Stimulated activated CD4-positive, alpha-beta T cell treated with anti-CD3 and anti-CD28 coated beads, Interleukin-2, amount 100 ng/mL, for 24 hours (primary cell): ENCODE measurements around the gene C1orf226.

ENCODE experiments used
- DNase-seq, 2 donors: peaks; one replicate each; pipeline ENCODE4 v3.0.0-alpha.2; 2020

The C1orf226 gene

DNA sequence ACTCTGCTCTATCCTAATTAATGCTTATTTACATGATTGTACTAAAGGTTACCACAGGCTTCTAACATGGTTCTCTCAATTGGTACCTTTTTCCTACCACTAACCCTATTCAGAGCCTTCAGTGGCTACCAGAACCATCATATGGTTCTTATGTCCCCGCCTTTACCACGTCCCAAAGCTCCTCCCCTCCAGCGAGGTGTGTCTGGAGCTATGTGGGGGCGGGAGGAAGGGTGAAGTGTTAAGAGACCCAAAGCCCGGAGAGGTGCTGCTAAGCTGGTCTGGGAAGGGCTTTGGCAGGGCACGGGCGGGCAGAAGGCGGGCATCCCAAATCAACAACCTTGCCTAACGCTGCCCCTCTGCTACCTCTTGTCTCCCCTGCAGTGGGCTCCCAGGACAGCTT lies 14.9 kb upstream of the C1orf226 start:
- no peak for DNase-seq

DNA sequence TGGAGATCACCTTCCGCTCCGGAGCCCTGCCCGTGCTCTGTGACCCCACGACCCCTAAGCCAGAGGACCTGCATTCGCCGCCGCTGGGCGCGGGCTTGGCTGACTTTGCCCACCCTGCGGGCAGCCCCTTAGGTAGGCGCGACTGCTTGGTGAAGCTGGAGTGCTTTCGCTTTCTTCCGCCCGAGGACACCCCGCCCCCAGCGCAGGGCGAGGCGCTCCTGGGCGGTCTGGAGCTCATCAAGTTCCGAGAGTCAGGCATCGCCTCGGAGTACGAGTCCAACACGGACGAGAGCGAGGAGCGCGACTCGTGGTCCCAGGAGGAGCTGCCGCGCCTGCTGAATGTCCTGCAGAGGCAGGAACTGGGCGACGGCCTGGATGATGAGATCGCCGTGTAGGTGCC lies 14.5 kb upstream of the C1orf226 start:
- DNase-seq: no peak

DNA sequence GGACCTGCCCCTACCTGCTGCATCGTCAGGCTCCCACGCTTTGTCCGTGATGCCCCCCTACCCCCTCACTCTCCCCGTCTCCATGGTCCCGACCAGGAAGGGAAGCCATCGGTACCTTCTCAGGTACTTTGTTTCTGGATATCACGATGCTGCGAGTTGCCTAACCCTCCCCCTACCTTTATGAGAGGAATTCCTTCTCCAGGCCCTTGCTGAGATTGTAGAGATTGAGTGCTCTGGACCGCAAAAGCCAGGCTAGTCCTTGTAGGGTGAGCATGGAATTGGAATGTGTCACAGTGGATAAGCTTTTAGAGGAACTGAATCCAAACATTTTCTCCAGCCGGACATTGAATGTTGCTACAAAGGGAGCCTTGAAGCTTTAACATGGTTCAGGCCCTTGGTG lies 13.8 kb upstream of the C1orf226 start:
- DNase-seq: no peak

DNA sequence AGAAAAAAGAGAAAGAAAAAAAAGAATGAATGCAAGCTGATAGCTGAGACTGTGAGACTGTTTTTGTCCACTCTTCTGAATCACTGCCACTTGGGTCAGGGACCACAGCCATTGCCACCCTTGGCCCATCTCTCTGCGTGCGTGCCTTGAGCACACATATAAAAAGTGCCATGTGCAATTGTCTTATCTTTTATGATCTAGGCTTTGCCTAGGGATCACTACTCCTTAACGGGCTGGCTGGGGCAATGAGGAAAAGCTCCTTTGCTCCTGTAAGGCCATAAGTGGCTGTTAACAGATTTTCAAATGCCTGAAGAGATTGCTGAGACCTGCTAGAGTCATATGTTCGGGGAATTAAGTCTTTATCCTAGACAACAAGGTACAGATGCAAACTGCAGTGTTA lies 13.1 kb upstream of the C1orf226 start:
- DNase-seq: no peak

DNA sequence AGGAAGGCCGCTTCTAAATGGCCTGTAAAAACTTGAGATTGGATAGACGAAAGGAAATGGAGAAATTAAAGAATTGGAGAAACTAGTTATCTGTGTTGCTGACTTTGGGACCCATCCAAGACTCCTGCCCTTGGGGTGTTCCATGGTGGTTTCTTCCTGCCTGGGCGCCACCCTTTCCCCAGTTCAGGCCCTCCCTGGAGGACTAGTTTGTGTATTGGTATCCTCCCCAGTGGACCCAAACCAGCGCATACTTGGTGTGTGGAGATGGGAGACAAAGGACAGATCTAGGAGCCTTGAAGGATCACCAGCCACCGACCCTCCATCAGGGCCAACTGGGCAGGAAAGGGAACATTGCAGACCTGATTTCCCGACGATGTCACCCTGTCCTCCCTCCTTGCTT lies 12.0 kb upstream of the C1orf226 start:
- DNase-seq: no peak

DNA sequence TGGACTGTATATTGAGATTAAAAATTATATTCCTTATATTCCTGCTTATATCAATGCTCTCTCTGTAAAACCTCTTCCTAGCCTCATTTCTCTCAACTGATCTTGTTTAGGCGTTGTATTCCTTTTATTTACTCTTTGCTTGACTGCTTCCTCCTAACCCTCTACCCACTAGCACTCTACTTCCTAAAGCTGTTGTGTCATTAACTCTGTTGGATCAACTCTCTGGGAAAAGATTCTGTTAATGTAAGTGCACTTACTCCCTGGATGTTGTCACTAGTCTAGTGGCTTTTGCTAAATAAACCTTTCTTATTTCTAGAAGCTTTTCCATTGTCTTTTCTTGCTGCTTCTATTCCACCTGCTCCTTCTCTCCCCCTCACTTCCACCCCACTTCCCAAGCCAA lies 11.4 kb upstream of the C1orf226 start:
- DNase-seq: no peak

DNA sequence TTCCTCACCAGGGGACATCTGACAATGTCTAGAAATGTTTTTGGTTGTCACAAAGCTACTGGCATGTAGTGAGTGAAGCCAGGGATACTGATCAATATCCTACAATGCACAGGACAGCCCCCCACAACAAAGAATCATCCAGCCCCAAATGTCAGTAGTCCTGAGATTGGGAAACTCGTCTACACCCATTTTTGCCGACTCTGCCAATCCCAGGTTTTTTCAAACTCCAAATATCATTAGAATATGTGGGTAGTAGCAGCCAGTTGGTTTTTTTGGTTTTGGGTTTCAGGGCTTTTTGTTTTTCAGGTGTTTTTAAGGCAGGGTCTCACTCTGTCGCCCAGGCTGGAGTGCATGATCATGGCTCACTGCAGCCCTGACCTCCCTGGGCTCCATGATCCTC lies 10.8 kb upstream of the C1orf226 start:
- no peak for DNase-seq

DNA sequence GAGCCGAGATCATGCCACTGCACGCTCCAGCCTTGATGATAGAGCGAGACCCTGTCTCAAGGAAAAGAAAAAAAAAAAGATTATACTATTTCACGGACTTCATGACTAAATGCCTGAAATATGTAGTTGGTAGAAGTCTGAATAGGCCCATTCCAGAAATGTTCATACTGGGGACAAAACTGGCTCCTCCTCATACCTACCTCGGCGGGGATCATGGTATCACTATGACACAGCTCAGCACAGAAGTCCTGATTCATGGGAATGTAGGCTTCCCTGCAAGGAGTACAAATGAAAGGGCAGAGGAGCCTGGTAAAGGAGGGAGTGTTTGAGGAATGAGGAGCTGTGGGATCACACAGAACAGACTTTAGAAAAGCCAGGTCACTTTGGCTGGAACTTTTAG lies 9.9 kb upstream of the C1orf226 start:
- no peak for DNase-seq

DNA sequence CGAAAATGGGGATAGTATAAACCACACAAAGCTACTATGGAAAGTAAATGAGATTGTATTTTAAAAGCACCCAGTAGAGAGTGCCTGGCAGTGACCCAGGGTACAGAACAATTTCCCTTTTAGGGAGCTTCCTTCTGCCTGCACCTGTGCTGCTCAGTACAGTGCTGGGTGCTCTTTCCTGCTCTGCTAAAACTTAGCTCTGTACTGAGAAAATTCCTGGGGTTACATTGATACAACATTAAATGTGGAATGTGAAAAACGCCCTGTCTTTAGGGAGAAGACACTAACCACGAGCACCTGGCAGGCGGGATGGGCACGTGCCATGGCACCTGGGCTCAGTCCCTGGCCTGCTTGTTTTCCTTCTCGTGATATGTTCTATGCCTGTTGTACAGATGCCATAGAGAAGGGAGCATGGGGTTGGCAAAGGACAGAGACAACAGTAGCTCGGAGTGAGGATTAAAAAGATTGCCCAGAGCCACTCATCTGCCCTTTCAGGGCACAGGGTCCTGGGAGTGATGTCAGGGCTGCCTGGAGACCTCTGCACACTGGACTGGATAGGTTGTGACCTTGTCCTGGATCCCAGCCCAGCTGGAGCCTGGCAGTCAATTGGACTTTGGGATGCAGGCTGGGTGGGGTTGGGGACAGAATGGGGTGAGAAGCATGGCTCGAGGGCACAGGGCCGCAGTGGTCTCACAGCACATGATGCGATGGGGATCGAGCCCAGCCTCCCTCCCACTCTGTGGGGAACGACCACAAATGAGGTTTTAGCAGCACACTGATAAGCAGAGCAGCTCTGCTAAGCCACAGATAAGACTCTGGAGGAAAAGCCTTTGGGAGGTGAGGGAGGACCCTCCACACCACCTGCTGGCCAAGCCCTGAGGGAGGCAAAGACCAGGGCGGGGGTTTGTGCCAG lies 9.1 kb upstream of the C1orf226 start:
- DNase-seq: no peak

DNA sequence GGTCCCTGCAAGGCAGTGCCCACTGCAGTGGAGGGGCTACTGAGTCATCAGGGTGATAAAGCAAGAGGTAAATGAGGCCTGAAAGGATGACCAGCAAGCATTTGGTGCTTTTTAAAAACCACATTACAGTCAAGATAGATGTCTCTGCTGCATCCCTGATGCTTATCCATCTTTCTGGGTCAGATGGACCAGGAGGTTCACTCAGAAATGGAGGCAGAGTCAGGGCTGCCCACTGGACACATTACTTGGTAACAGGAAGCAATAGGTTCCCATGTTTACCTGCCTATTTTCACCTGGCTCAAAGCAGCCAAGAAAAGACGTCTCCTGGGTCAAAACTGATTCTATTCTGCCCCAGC lies 8.5 kb upstream of the C1orf226 start:
- no peak for DNase-seq

DNA sequence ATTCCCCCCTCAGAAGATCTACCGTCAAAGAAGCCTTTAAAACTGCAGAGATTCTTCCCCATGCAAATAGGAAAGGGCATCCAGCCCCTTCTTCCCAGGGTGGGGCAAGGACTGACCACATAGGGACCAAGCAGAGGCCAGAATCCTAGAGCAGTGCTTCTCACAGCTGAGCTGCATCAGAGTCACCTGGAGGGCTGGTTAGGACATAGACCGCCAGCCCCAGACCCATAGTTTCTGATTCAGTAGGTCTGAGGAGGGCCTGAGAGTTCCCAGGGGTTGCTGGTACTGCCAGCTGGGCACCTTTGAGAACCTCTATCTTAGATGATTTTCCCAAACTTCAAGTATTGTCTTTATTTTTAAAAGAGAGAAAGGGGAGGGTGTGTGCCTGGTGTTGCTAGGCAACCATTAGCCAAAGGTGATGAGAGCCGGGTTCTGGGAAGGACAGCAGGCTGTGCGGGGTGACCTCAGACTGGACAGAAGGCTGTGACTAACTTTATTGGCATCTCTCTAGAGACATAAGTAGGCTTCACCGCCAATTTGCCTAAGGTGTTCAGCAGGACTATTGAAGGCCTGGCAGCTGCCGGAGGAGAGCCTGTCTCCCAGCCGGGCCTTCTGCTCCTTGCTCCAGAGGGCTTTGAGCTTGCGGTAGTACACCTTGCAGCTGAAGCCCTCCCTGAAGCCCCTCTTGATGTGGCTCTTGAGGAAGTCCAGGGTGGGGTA lies 7.8 kb upstream of the C1orf226 start:
- DNase-seq: no peak

DNA sequence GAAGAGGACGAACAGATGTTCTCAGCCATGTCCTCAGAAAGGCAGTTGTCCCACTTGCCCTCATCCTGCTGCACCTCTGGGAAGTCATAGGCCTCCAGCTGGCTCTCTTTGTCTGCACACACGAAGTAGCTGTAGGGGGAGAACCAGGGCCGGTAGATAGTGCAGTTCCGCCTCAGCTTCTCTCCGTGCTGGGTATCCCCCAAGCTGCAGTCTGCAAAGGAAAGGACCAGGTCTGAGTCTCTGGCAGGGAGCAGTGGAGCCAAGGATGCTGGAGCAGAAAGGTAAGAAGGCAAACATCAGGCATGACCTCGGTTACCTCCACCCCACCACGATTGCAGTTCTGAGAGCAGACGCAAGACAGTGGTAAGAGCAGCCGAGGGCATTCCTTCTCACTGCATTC lies 7.1 kb upstream of the C1orf226 start:
- no peak for DNase-seq

DNA sequence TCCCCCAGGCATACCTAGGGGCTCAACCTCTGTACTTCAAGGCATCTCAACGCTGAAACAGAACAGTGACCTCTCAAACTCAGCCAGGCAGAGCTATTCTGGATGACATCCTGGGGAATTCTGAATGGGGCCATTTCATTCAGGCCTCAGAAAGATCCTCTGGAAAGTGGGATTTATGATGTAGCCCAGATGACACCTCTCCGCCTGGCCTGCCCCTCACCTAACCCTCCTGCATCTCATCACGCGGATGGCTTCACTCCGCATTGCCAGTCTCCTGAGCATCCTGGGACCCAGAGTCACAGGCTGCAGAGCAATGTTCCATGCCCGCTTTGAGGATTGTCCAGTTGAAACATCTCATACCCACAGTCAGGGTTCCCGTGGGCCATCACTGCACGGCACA lies 6.1 kb upstream of the C1orf226 start:
- no peak for DNase-seq

DNA sequence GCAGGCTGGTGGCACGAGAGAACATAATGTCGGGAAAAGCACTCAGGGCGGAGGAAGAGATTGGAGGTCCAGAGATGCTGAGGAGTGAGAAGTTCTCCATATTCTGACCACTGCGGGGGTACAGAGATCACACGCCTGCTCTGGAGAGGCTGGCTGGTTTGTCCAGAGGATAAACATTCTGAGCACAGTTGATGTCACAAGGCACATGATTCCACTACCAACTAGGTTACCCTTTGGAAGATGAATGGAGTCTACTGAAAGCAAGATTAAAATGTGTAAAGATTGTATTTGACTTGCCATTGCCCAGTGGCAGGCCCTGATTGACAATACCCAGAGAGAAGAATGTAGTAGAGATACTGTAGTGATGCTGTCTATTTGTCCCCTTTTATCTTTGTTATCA lies 4.8 kb upstream of the C1orf226 start, which contains the start of gene SPATA46:
Gene SPATA46, minus strand, starts transcription at position 164 of the 400 bp plus-strand sequence. Its CDS starts 64 bp downstream, at position 100.
- no peak for DNase-seq

DNA sequence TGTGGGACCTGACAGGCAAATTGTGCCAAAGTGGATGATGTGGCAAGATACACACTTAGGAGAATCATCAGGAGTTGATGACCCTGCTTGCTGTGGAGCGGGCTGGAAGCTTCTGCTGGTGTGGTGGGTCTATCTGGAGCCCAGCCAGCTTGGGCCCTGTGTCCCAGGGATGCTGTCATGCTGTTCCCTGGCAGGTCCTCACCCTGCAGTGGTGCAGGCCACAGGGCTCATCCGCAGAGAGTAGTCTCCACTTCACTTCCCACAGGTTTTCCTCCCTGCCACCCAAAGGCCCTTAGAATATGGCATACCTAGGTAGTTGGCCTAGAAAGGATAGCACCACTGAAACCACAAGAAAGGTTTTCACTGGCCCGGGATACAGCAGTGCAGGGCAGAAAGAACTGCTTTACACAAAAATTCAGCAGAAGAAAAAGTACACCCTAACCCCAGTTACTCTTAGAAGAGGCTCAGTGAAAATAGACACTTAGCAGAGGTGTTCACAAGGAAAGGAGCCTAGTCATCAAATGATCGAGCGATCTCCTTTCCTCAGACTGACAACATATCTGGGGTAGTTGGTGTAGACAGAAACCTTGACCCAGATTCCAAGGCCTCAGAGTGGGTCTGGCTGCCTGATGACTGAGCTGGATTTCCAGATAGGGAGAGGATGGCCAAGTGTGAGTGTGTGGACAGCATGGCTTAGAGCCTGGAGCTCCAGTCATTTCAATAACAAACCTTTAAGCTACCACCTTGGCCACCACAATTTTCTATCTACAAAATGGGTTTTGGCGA lies 1.3 kb upstream of the C1orf226 start:
- no peak for DNase-seq

DNA sequence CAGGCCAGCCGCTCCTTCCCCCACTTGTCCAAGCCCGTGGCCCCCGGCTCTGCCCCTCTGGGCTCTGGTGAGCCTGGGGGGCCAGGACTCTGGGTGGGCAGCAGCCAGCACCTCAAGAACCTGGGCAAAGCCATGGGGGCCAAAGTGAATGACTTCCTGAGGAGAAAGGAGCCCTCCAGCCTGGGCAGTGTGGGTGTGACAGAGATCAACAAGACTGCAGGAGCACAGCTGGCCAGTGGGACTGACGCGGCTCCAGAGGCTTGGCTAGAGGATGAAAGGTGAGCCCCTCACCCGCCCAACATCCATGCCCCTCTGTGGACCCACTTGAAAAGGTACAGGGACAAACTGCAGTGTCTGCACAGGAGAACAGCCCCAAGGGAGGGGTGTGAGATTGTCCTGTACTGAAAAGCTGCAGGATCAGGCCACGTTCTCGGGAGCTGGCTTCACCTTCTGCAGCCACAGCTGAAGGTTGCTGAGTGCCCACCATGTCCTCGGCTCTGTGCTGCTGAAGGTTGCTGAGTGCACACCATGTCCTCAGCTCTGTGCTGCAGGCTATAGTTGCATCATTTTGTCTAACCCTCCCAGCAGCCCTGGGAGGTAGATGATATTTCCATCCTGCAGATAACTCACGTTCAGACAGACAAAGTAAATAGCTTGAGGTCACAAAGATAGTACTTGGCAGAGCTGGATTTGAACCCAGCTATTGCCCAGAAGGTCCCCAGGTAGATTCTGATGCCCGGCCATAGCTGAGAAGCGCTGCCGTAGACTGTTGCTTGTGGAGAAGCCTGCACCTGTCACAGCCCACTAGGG lies 618 bp downstream of the C1orf226 start:
- DNase-seq: no peak

DNA sequence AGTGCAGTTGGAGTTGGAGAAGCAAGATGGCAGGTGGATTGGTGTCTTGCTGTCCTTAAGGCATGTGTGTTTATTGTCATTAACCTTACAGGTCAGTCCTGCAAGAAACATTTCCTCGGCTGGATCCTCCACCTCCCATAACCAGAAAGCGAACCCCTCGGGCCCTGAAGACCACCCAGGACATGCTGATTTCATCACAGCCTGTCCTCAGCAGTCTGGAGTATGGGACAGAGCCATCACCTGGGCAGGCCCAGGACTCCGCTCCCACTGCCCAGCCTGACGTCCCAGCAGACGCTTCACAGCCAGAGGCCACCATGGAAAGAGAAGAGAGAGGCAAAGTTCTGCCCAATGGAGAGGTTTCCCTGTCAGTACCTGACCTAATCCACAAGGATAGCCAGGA lies 1.6 kb downstream of the C1orf226 start:
- DNase-seq: no peak

DNA sequence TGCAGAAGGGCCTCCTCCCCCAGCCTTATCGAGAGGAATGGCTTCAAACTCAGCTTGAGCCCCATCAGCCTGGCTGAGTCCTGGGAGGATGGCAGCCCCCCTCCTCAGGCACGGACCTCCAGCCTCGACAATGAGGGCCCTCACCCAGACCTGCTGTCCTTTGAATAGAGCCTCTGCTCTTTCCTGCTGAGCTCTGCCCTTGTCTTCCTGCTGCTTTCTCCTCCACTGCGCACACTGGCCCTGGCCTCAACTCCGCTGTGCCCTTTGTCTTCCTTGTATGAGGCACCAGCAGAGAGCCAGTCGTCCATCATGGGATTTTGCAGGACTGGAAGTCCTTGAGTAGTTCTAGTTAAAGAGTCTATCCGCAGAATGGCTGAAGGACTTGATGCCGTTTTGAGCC lies 2.0 kb downstream of the C1orf226 start:
- no peak for DNase-seq

DNA sequence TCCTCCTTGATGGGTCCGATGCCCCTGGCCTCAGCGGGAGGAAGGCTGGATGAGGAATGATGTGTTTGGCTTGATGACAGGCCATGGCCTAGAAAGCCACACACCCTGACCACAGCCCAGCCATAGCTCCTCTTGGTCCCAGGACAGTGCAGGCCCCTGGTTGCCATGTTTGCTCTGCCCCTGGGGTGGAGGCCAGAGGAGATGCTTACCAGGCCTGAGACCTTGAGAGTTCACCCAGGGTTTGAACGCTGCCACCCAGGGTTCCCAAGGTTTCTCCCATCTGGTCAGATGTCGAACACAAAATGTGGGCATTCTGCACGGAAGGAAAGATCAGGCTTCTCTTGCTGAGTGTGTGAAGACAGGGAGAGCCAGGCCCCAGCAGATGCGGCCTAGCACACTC lies 2.6 kb downstream of the C1orf226 start:
- DNase-seq: no peak

DNA sequence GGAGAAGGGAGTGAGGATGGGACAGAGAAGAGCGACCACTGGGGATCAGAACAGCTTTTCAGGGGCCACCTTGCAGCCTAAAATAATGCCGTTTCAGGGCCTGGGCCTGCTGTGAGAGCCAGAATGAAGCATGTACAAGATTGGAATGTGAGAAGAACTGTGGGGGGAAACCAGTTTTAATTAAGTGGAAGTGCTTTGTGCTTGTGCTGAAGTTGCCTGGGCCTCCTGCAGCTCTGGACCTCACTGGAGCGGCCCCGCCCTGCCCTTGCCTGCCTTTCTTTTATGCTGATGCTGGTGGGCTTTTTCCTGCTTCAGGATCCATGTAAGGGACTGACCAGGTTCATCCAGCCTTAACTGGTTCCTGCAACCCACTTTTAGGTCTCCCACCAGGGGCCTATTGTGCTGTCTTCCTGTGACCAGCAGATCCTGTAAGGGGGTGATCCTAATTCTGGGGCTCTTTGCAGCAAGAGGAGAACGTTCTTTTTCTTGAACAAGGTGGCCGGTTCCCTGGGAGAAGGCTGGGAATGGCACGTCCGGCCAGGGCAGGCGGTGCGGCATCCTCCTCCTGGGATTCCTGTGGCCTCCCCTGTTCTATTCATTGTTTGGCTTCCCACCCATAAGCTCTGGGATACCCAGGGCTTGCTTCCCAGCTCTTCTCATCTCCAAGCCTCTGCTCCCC lies 3.2 kb downstream of the C1orf226 start:
- no peak for DNase-seq

DNA sequence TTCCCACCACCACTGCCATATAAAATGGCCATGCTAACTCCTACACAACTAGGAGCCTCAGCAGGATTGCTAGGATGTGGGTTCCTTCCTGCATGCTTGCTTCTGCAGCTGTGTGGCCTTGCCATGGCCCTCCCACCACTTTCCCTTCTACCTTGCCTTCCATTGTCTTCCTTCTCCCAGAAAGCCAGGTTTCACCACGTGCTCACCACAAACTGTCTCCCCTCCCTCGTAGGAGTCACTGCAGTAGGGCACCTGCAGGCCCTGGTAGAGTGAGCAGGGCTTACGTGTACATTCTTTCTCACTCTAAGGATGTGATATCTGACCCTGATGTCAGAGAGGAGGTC lies 3.7 kb downstream of the C1orf226 start:
- no peak for DNase-seq

DNA sequence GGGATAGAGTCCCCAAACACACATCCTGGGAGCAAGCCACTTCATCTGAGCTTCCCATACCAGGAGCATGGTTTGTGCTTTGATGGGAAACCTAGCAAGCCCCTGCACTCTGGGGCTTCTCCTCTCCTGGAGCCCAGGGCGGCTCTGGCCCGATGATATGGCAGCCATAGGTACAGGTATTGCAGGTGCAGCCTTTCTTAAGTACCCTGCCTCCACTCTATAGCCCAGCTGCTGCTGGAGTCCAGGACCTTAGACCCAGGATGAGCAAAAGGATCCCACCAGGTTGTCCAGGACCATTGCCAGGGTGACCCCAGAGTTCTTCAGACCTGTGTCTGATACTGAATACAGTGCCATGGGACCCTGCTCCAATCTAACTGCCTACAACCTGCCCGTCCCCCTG lies 4.2 kb downstream of the C1orf226 start:
- DNase-seq: no peak
